HFFc6 (cell line): ENCODE measurements around the gene PNPLA1. TPM values are rescaled to one million over a fixed set of nuclear protein-coding genes. Genes with fewer than 3 reads are reported as not detected.

Experiments used
- DNase-seq: peaks from one replicate; pipeline ENCODE4 v3.0.0-alpha.2; 2018
- H3K27ac Mint-ChIP-seq: 2 replicates; pipeline ENCODE4 v1.8.0; 2020; ENCODE audit warnings: mild to moderate bottlenecking, mixed read lengths
- H3K27me3 Mint-ChIP-seq: 2 replicates; pipeline ENCODE4 v1.8.0; 2021; ENCODE audit warnings: mild to moderate bottlenecking, moderate library complexity, mixed read lengths; ENCODE audit not compliant: insufficient read depth
- H3K36me3 Mint-ChIP-seq: 2 replicates; pipeline ENCODE4 v1.8.0; 2021; ENCODE audit warnings: low read depth, mixed read lengths
- H3K4me1 Mint-ChIP-seq: 2 replicates; pipeline ENCODE4 v1.8.0; 2020; ENCODE audit warnings: low read depth, mixed read lengths
- H3K4me3 Mint-ChIP-seq: 2 replicates; pipeline ENCODE4 v1.8.0; 2020; ENCODE audit warnings: mild to moderate bottlenecking, moderate library complexity, mixed read lengths
- H3K9me3 Mint-ChIP-seq: 2 replicates; pipeline ENCODE4 v1.8.0; 2020; ENCODE audit warnings: mild to moderate bottlenecking, mixed read lengths
- CTCF ChIP-seq: fragments of 200-600 bp; sonication (generic); IDR thresholded peaks from 2 replicates; pipeline ENCODE4 v1.5.0; 2021; ENCODE audit warnings: antibody characterized with exemption, mild to moderate bottlenecking
- total RNA-seq, 6 experiments: library from RNA; stranded (reverse); fragmentation: NEBNext Ultra II Directional; extraction: Animal tissue kit (Norgen Biotek cat#: 25700); gene quantifications; 2 replicates in 1 of 6; 3 replicates in 5 of 6; pipeline ENCODE4 v1.2.3, GENCODE V29; 2021

The PNPLA1 gene
- total RNA-seq, 6 experiments from 2014 or later, result not detected

- Mint-ChIP-seq H3K4me3 (no peak overlapping the region), H3K4me1 (no peaks in the 10 kb centered on the region)
Measured at GRCh38 chr6:36232172-36232571, 37.7 kb upstream of the PNPLA1 start.

GRCh38 chr6:36235309-36235708 lies 34.6 kb upstream of the PNPLA1 start:
- H3K27ac Mint-ChIP-seq, result no peak overlapping the region
- no peak for TF ChIP-seq CTCF
- H3K4me1 Mint-ChIP-seq, result no peaks in the 10 kb centered on the region
- H3K36me3 Mint-ChIP-seq, result peaks cover 12% of the 10 kb centered on the region
- peaks cover 1% of the 10 kb centered on the region for H3K27me3 Mint-ChIP-seq
- DNase-seq, result no peak
- no peaks in the 10 kb centered on the region for H3K9me3 Mint-ChIP-seq
- no peak overlapping the region for H3K4me3 Mint-ChIP-seq

More at GRCh38 chr6:36232172-36232571, 37.7 kb upstream of the PNPLA1 start:
- Mint-ChIP-seq H3K27me3 (peaks cover 1% of the 10 kb centered on the region), H3K27ac (no peak overlapping the region), H3K36me3 (peaks cover 13% of the 10 kb centered on the region), H3K9me3 (no peaks in the 10 kb centered on the region)
- no peak for TF ChIP-seq CTCF
- no peak for DNase-seq

- Mint-ChIP-seq H3K27ac (no peak overlapping the region), H3K4me3 (no peak overlapping the region), H3K4me1 (no peaks in the 10 kb centered on the region), H3K36me3 (peaks cover 10% of the 10 kb centered on the region), H3K9me3 (no peaks in the 10 kb centered on the region), H3K27me3 (peaks cover 1% of the 10 kb centered on the region)
- no peak for DNase-seq
- no peak for TF ChIP-seq CTCF
Measured at GRCh38 chr6:36235862-36236261, 34.0 kb upstream of the PNPLA1 start.

- no peak overlapping the region for H3K4me3 Mint-ChIP-seq
- H3K36me3 Mint-ChIP-seq, result no peaks in the 10 kb centered on the region
- no peak for DNase-seq
- H3K4me1 Mint-ChIP-seq, result peaks cover 3% of the 10 kb centered on the region; the same call in 1 of the 2 replicates
- H3K27ac Mint-ChIP-seq, result no peak overlapping the region
- no peak for TF ChIP-seq CTCF
- H3K9me3 Mint-ChIP-seq, result no peaks in the 10 kb centered on the region
- peaks cover 2% of the 10 kb centered on the region for H3K27me3 Mint-ChIP-seq
Measured at GRCh38 chr6:36239774-36240173, 30.1 kb upstream of the PNPLA1 start.

- no peaks in the 10 kb centered on the region for H3K9me3 Mint-ChIP-seq
- no peak overlapping the region for H3K27ac Mint-ChIP-seq
- H3K4me1 Mint-ChIP-seq, result peaks cover 16% of the 10 kb centered on the region
- H3K4me3 Mint-ChIP-seq, result no peak overlapping the region
- no peak for DNase-seq
- H3K36me3 Mint-ChIP-seq, result no peaks in the 10 kb centered on the region
- TF ChIP-seq CTCF, result no peak
- peaks cover 2% of the 10 kb centered on the region; the same call in 1 of the 2 replicates for H3K27me3 Mint-ChIP-seq
Measured at GRCh38 chr6:36241728-36242127, 28.1 kb upstream of the PNPLA1 start.

- H3K27me3 Mint-ChIP-seq, result peaks cover 2% of the 10 kb centered on the region; the same call in 1 of the 2 replicates
- H3K4me3 Mint-ChIP-seq, result no peak overlapping the region
- DNase-seq, result no peak
- peaks cover 21% of the 10 kb centered on the region for H3K4me1 Mint-ChIP-seq
- no peak overlapping the region for H3K27ac Mint-ChIP-seq
- no peaks in the 10 kb centered on the region for H3K9me3 Mint-ChIP-seq
- no peaks in the 10 kb centered on the region for H3K36me3 Mint-ChIP-seq
- no peak for TF ChIP-seq CTCF
Measured at GRCh38 chr6:36242161-36242560, 27.7 kb upstream of the PNPLA1 start.
